Stomach (tissue), 4 donors: ENCODE measurements around the gene SOX8.

Experiments used
- CTCF ChIP-seq, 7 experiments: fragments of 450-650 bp in 4 of 7; fragments of 200-600 bp in 3 of 7; sonication (generic) in 3 of 7; IDR thresholded peaks; one replicate each; pipeline ENCODE4 v1.5.1; 2016 to 2019; ENCODE audit warnings: antibody characterized with exemption in 7 of 7, control low read depth in 2 of 7, mild to moderate bottlenecking in 1 of 7
- EP300 ChIP-seq: sonication (generic); formaldehyde crosslinking; IDR thresholded peaks from one replicate; pipeline ENCODE4 v1.6.1; 2017; ENCODE audit warnings: antibody characterized with exemption
- POLR2A ChIP-seq, 4 donors: fragments of 450-650 bp; IDR thresholded peaks; one replicate each; pipeline ENCODE4 v1.6.1; 2016; ENCODE audit warnings: antibody characterized with exemption in 4 of 4, control low read depth in 2 of 4, mild to moderate bottlenecking in 1 of 4, moderate library complexity in 1 of 4
- POLR2AphosphoS5 ChIP-seq, 3 donors: sonication (generic); formaldehyde crosslinking; IDR thresholded peaks; one replicate each; pipeline ENCODE4 v1.6.1; 2016; ENCODE audit warnings: antibody characterized with exemption in 3 of 3

- TF ChIP-seq CTCF (IDR thresholded peaks at IDR 0.05): no peak
- TF ChIP-seq EP300: no peak
- TF ChIP-seq POLR2A (IDR thresholded peaks at IDR 0.05): no peak
- TF ChIP-seq POLR2AphosphoS5 (IDR thresholded peaks at IDR 0.05): no peak
Measured at GRCh38 chr16:1003391-1004347, 22.1 kb downstream of the SOX8 start.
